Activated B cell treated with CpG ODN at 0.5 μM for 24 hours (primary cell): ENCODE results near the gene ZNF664. TPM values are rescaled to one million over a fixed set of nuclear protein-coding genes. Genes with fewer than 3 reads are reported as not detected.

Experiments used
- ATAC-seq: fragments of 200-7000 bp; cut with Tn5 transposase; one replicate; pipeline ENCODE4 v1.10.0; 2021; ENCODE audit warnings: low read depth, mild to moderate bottlenecking, moderate library complexity
- CTCF ChIA-PET: fragments of 350-600 bp; sonication (Branson Sonifier 250); formaldehyde crosslinking; loops from one replicate; lab custom pipeline; 2021; ENCODE audit warnings: antibody characterized with exemption; lab: Charles Lee
- POLR2A ChIA-PET: fragments of 350-600 bp; sonication (Branson Sonifier 250); formaldehyde crosslinking; loops from one replicate; lab custom pipeline; 2021; ENCODE audit warnings: antibody characterized with exemption; lab: Charles Lee
- DNase-seq: peaks from one replicate; pipeline ENCODE4 v3.0.0; 2022
- H3K27ac Mint-ChIP-seq: one replicate; pipeline ENCODE4 v1.8.0; 2020; ENCODE audit warnings: mixed read lengths
- H3K27me3 Mint-ChIP-seq: one replicate; pipeline ENCODE4 v1.8.0; 2021; ENCODE audit warnings: mixed read lengths
- H3K36me3 Mint-ChIP-seq: one replicate; pipeline ENCODE4 v1.8.0; 2021; ENCODE audit warnings: low read depth, mixed read lengths
- H3K4me1 Mint-ChIP-seq: one replicate; pipeline ENCODE4 v1.8.0; 2021; ENCODE audit warnings: mixed read lengths
- H3K4me3 Mint-ChIP-seq: one replicate; pipeline ENCODE4 v1.8.0; 2020; ENCODE audit warnings: mild to moderate bottlenecking, mixed read lengths
- H3K9me3 Mint-ChIP-seq: one replicate; pipeline ENCODE4 v1.8.0; 2020; ENCODE audit warnings: mixed read lengths
- CTCF ChIP-seq: fragments of 200-600 bp; IDR thresholded peaks from one replicate; pipeline ENCODE4 v1.8.0; 2022; ENCODE audit warnings: antibody characterized with exemption, mild to moderate bottlenecking
- intact Hi-C: fragments of 100-400 bp; cut with micrococcal nuclease; formaldehyde crosslinking; loops from one replicate; pipeline ENCODE4 v1.15.1; 2024
- total RNA-seq: library from RNA; stranded (reverse); gene quantifications from 2 replicates; pipeline ENCODE4 v1.2.3, GENCODE V29; 2022

The ZNF664 gene
- total RNA-seq, 1 donor from 2014 or later, result 40.7 TPM

- Mint-ChIP-seq H3K9me3 (no peaks in the 10 kb centered on the region), H3K4me3 (no peak overlapping the region), H3K27me3 (no peaks in the 10 kb centered on the region), H3K27ac (peak overlapping the region; percentile 13), H3K36me3 (peaks cover 36% of the 10 kb centered on the region), H3K4me1 (peaks cover 30% of the 10 kb centered on the region)
- no peak for DNase-seq
- ATAC-seq, result no peak
- CTCF ChIA-PET, result interaction anchor here (1.3 kb wide), 1 partner anchor 25 kb away, joined by 5 read pairs; no protein-coding TSS in a partner anchor
- TF ChIP-seq CTCF, result no peak
- POLR2A ChIA-PET, result interaction anchor here (0.6 kb wide), 1 partner anchor 334 kb away, joined by 3 read pairs; no protein-coding TSS in a partner anchor
- intact Hi-C loops, result no loop called here
Observed at GRCh38 chr12:124007826-124008570, 35.0 kb downstream of the ZNF664 start.

- Mint-ChIP-seq H3K27ac (no peak overlapping the region), H3K4me1 (peaks cover 30% of the 10 kb centered on the region), H3K9me3 (no peaks in the 10 kb centered on the region), H3K4me3 (no peak overlapping the region), H3K27me3 (no peaks in the 10 kb centered on the region), H3K36me3 (peaks cover 42% of the 10 kb centered on the region)
- intact Hi-C loops, result no loop called here
- TF ChIP-seq CTCF, result no peak
- ChIA-PET CTCF (interaction anchor here (1.3 kb wide), 1 partner anchor 24 kb away, joined by 5 read pairs; no protein-coding TSS in a partner anchor), POLR2A (interaction anchor here (0.6 kb wide), 1 partner anchor 149 kb away, joined by 4 read pairs; no protein-coding TSS in a partner anchor)
- DNase-seq, result no peak
- no peak for ATAC-seq
Observed at GRCh38 chr12:124008595-124008994, 35.6 kb downstream of the ZNF664 start.

GRCh38 chr12:124009781-124010180 is 36.8 kb downstream of the ZNF664 start:
- no peaks in the 10 kb centered on the region for H3K27me3 Mint-ChIP-seq
- no peak for ATAC-seq
- no peak for TF ChIP-seq CTCF
- intact Hi-C loops, result no loop called here
- CTCF ChIA-PET, result no interaction called here
- no peak overlapping the region for H3K27ac Mint-ChIP-seq
- POLR2A ChIA-PET, result no interaction called here
- peaks cover 49% of the 10 kb centered on the region for H3K36me3 Mint-ChIP-seq
- H3K9me3 Mint-ChIP-seq, result no peaks in the 10 kb centered on the region
- peaks cover 30% of the 10 kb centered on the region for H3K4me1 Mint-ChIP-seq
- no peak for DNase-seq
- H3K4me3 Mint-ChIP-seq, result no peak overlapping the region

- intact Hi-C loops, result no loop called here
- ATAC-seq, result no peak
- no peak for DNase-seq
- no peak overlapping the region for H3K4me3 Mint-ChIP-seq
- peaks cover 54% of the 10 kb centered on the region for H3K36me3 Mint-ChIP-seq
- no peaks in the 10 kb centered on the region for H3K27me3 Mint-ChIP-seq
- H3K27ac Mint-ChIP-seq, result no peak overlapping the region
- ChIA-PET CTCF (no interaction called here), POLR2A (no interaction called here)
- peaks cover 27% of the 10 kb centered on the region for H3K4me1 Mint-ChIP-seq
- TF ChIP-seq CTCF, result no peak
- H3K9me3 Mint-ChIP-seq, result no peaks in the 10 kb centered on the region
Observed at GRCh38 chr12:124010687-124011086, 37.7 kb downstream of the ZNF664 start.

- ChIA-PET CTCF (no interaction called here), POLR2A (no interaction called here)
- no peak for TF ChIP-seq CTCF
- Mint-ChIP-seq H3K36me3 (peaks cover 54% of the 10 kb centered on the region), H3K27me3 (no peaks in the 10 kb centered on the region), H3K4me1 (peaks cover 18% of the 10 kb centered on the region), H3K9me3 (no peaks in the 10 kb centered on the region), H3K4me3 (no peak overlapping the region), H3K27ac (no peak overlapping the region)
- DNase-seq (no peak), ATAC-seq (no peak)
- intact Hi-C loops, result no loop called here
Observed at GRCh38 chr12:124011435-124012115, 38.6 kb downstream of the ZNF664 start.
